Ecto neural progenitor cell (in vitro differentiated cells): ENCODE measurements around the gene CHN1.

Source experiments
- DNase-seq: peaks from one replicate; pipeline ENCODE4 v3.0.0-alpha.2; 2018; ENCODE audit warnings: low spot score

CHN1 gene

DNA sequence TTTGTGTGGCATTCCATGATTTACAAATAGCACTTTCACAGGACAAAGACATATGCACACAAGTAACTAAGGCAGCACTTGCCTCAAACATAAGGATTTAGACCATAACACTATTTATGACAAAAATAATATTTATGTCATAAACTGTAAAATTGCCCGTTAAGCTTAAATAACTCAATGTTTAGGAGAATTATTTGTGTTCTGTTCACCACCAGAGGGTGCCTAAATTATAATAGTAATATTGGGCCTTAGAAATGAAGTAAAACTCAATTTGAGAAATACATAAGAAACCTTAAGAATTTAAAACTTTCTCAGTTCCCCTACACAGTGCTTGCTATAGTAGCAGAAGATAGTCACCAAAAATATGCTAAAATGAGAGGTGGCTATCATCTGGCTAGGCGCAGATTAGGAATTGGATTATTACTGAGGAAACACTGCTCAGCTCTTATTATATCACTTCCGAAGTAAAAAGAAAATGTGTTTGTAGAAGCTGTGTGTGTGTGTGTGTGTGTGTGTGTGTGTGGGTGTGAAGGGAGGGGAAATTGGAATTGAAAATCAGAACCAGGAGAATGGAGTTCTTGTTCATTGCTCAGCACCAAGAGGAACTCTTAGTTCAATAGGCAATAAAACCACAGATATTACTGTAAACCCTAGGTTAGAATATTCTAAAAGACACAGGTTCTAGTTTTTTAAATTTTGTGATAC is 4.9 kb upstream of the CHN1 start:
- DNase-seq, result no peak

DNA sequence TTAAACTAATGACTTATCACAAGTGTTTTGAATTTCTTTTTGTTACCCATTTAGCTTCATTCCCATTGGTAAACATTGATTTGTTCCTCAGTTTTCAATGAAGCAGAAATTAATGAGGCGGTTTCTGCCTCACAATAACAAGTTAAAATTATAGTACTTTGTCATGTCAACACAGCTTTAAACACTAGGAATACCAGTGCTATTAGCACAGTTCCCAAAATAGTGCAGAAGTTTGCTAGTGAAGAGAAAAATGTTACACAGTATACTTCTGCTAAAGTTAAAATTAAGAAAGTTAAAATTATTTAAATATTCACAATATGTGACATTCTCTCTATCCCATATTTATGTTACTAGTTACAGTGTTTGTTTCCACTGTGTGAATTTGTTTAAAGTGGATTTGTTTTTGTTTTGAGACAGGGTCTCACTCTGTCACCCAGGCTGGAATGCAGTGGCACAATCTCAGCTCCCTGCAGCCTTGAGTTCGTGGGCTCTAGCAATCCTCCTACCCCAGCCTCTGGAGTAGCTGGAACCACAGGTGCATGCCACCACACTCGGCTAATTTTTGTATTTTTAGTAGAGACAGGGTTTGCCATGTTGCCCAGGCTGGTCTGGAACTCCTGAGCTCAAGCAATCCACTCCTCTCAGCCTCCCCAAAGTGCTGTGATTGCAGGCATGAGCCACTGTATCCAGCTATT is 3.8 kb upstream of the CHN1 start:
- no peak for DNase-seq

DNA sequence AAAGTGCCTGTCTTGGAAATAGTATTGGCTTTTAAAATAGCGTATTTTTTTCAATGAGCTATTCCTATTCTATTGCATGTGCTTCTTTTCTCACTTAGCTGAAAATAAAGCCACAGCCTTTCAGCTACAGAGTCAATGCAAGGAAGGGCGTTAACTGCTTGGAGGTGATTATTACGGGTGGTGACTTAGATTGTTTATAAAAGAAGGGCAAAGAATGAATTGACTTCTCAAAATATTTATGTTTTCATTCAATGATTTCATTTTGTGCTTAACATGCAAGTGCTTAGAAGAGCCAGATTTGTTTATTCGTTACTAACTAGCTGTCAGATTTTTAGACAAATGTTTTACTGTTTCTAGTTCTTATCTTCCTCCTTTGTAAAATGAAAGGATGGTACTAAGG is 2.8 kb upstream of the CHN1 start:
- no peak for DNase-seq

- no peak for DNase-seq
These were observed 2.3 kb upstream of the CHN1 start for GRCh38 chr2:175007510-175007909.

- no peak for DNase-seq
These were observed 1.1 kb upstream of the CHN1 start for GRCh38 chr2:175006281-175006680.

DNA sequence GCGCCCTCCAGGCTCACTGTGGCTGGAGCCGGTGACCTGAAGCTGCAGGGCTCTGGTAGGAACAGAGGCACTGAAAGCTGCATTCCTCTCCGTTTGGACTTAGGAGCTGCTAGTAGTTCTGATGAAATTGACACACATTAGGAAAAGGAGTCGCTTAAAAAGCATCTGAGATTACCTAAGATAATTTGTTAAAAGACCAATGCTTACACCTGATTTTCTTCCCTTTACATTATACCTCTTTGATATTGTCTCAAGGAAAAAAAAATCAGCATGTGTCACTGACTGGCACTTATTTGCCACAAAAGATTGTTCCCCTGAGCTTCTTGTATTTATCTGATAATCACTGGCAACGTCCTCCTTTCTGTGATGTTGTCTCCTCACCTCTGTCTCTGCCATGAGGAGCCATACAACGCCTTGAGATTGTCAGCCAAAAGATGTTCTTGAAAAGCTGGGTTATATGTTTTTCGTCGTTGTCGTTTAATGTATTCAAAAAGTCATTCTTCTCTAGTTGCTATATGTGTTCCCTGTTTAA is 618 bp upstream of the CHN1 start:
- DNase-seq, result no peak

DNA sequence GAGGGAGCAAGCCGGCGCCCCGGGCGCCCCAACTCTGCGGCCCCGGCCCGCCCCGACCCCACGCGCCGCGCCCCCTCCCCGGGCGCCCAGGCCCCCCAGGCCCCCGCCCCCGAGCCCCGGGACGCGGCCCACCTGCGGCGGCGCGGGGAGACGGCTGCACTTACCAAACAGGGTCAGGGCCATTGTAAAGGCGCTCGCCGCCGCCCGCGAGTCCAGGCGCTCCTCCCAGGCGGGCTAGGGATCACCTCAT is 526 bp downstream of the CHN1 start:
- no peak for DNase-seq

GRCh38 chr2:175003875-175004729 is 1.1 kb downstream of the CHN1 start:
- no peak for DNase-seq

DNA sequence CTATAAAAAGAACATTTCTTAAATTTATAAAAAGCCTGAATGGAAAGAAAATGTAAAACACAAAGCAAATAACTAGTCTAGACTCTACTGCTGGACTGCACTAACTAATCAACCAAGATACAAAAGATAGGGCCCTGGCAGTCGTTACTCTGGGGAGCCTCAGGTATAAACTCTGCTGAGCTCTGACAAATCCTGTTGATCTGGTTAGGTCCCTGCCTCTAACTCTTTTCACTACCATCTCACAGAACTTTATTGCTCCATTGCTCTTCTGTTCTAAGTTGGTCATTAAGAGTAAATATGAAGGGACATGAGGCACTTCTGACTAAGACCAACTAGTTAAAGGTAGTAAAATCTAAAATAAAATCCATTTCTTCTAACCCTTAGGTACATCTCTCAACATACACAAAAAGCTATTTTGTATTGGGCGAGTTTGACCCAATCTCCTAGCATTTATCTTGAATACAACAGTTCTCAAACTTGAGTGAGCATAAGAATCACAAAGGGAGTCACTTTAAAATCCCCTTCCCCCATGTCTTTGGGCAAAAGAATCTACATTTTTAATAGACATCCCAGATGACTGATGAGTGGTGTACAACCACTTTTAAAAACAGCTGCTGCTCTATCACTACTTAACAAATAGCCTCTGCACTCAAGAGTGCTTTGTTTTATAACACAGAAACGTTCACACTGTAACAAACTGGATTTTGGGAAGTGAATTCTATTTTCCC is 2.5 kb downstream of the CHN1 start:
- DNase-seq, result no peak

DNA sequence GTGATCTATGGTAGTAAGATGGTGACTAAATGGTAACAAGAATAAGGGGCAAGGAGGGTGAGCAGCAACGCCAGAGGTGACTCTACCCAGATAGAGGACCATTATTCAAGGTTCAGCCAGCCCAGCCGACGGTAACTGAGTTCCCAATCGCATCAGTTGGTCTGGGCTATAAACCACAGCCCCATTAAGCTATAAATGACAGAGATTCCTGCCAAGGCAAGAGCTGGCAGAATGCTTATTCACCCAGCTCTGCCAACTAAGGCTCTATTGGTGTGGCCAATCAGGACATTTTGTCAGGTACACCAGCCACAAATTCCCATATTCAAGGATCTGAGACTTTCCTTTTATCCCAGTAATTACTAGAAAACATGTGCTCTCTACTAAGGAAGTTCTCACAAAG is 3.6 kb downstream of the CHN1 start:
- DNase-seq, result no peak

DNA sequence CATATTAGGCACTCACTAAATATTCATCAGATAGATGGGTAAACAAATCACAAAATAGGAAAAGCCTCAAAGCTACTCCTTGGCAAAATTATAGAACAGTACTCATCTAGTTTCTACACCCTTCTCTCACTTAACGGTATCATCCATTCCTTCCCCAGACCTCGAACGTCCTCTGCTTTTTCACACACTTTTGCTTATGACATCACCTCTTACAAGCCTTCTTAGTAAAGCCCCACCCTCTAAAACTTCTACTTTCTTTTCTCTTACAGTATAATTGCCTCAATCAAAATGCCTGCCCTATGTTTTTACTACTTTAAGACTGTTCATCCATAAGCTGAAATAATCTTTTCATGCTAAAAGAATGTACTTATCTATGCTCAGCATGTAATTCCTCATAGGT is 8.1 kb downstream of the CHN1 start:
- no peak for DNase-seq

DNA sequence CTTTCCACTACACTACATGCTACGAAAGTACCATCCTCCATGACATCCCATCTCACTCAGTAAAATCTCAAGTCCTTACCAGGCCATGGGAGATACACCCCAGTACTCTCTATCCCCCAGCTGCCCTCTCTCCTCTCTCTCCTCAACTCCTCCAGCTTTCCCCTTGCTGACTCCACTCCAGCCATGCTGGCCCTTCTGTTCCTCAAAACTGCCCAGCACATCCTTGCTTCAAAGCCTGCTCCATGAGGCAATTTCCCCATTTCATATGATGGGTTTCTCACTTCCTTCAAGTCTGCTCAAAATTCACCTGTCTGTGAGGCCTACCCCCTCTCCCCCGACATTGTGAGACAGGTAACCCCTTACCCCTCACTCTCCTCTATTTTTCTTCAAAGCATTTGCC is 8.6 kb downstream of the CHN1 start:
- DNase-seq, result no peak

DNA sequence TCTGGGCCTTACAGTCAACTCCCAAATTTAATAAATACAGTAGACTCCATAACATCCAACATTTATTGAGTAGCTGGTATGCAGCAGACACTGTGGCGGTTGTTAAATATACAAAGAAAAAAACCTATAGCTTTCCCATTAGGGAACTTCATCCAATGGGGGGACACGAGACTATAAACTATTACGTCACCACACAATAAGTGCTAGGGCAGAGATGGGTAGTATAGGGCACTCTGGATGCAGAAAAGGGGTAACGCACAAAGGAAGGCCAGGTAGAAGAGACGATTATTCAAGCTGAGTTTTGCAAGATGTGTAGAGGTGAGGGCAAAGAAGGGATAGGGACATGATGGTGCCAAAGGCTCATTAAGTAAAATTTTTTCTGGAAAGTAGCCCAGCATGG is 10.8 kb downstream of the CHN1 start:
- DNase-seq, result no peak

GRCh38 chr2:174992886-174993285 is 12.3 kb downstream of the CHN1 start:
- DNase-seq, result no peak

DNA sequence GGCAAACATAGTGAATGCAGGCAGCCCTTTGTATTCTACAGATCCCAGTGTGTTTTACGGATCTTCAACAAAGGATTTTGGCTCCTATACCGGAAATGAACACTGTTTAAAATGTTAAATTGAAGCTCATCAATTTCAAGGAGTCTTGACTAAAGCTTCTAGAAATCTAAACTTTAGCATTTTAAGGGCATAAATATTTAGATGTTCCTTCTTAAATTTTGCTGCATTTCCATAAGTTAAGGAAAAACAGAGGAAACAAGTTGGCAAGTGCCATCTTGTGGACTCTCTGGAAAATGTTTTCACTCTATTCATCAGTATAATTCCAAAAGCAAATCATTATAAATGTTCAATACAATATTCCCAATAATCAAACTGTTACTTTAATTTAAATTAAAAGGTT is 19.6 kb downstream of the CHN1 start:
- DNase-seq, result no peak

- no peak for DNase-seq
These were observed 20.6 kb downstream of the CHN1 start for GRCh38 chr2:174984561-174984960.

DNA sequence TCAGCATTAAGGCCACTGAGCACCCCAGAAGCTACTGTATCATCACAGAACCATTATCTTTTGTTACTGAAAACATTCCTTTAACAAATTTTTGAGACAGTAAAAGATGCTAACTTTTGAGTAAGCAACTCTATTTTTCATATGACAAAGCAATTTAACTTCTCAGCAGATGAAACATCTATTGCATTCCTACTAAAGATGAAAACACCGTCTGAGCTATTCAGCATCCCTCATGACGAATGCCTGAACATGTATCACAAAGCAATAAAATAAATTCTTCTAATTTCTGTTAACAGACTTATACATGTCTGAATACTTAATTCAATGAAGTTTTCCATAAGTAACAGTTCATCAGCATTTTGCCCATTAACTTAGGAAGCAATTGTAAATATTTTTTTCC is 23.9 kb downstream of the CHN1 start:
- no peak for DNase-seq

- DNase-seq, result no peak
These were observed 25.2 kb downstream of the CHN1 start for GRCh38 chr2:174979996-174980395.

DNA sequence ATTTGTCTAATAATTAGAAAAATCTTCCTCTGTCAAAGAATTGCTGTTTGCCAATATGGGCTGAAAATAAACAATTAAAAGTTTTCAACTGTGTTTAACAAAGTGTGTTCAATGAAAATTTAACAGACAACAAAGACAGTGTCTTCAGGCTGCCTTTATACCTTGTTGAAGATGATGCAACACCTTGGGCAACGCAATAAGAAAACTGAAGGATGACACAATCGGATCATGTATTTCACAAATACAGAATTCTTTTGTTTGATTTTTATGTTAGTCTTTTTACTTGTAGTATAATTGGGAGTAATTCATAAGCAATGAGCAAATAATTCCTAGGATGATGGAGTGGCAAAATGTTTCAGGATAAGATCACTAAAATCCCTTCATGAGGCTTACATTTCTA is 27.8 kb downstream of the CHN1 start:
- DNase-seq, result no peak

DNA sequence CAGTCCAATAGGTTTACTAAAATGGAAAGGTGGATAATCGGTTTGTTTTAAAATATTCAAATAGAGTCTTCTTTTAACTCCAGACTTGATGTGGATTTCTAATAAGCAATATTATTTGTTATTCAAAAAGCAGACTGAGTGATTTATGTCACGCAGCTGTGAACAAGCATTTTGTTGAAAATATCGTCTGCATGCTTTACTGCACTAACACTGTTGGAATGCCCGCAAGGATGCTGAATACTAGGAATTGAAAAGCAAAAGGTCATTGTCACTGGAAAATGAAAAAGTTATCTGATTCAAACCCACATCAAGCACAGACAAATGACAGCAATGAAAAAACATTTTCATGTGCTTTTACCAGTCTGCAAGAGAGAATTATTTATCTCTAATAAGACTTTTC is 31.1 kb downstream of the CHN1 start:
- DNase-seq, result no peak

- DNase-seq, result no peak
These were observed 32.3 kb downstream of the CHN1 start for GRCh38 chr2:174972924-174973323.
